ENCODE results near the gene NUB1.

- TF ChIP-seq POLR2A (IDR thresholded peaks at IDR 0.05) (no peak), CTCF (IDR thresholded peaks at IDR 0.05) (no peak)
These were observed 58.3 kb downstream of the NUB1 start for GRCh38 chr7:151399906-151400305.
